Progenitor cell of endocrine pancreas (in vitro differentiated cells): ENCODE results near the gene BRCA1. TPM values are rescaled to one million over a fixed set of nuclear protein-coding genes. Genes with fewer than 3 reads are reported as not detected.
"Not testable (repeated sequence)": the region's sequence is repeated elsewhere in the genome, so short reads cannot be mapped to it uniquely, and the experiment has no call there.

Experiments used
- DNase-seq: peaks from one replicate; pipeline ENCODE4 v3.0.0; 2021; ENCODE audit warnings: low spot score; ENCODE audit not compliant: unreplicated experiment
- H3K27ac Mint-ChIP-seq: 2 replicates; pipeline ENCODE4 v1.8.0; 2021; ENCODE audit warnings: mild to moderate bottlenecking, moderate library complexity, mixed read lengths
- H3K27me3 Mint-ChIP-seq: 2 replicates; pipeline ENCODE4 v1.8.0; 2021; ENCODE audit warnings: mixed read lengths
- H3K36me3 Mint-ChIP-seq: 2 replicates; pipeline ENCODE4 v1.8.0; 2022; ENCODE audit warnings: mixed read lengths; ENCODE audit not compliant: insufficient read depth
- H3K4me1 Mint-ChIP-seq: 2 replicates; pipeline ENCODE4 v1.8.0; 2021; ENCODE audit warnings: low read depth, mixed read lengths
- H3K4me3 Mint-ChIP-seq: 2 replicates; pipeline ENCODE4 v1.8.0; 2021; ENCODE audit warnings: low read depth, mild to moderate bottlenecking, moderate library complexity, mixed read lengths
- H3K9me3 Mint-ChIP-seq: 2 replicates; pipeline ENCODE4 v1.8.0; 2021; ENCODE audit warnings: low read depth, mixed read lengths
- total RNA-seq: library from RNA; stranded (reverse); gene quantifications from 2 replicates; pipeline ENCODE4 v1.2.1, GENCODE V29; 2021
- TF ChIP-seq, protein P1 (sequence below): fragments of 200-600 bp; sonication (generic); IDR thresholded peaks from one replicate; pipeline ENCODE4 v1.5.0; 2021; ENCODE audit warnings: antibody characterized with exemption, mild to moderate bottlenecking; ENCODE audit not compliant: unreplicated experiment

The BRCA1 gene
- total RNA-seq, 1 donor from 2014 or later: 34.2 TPM

DNA sequence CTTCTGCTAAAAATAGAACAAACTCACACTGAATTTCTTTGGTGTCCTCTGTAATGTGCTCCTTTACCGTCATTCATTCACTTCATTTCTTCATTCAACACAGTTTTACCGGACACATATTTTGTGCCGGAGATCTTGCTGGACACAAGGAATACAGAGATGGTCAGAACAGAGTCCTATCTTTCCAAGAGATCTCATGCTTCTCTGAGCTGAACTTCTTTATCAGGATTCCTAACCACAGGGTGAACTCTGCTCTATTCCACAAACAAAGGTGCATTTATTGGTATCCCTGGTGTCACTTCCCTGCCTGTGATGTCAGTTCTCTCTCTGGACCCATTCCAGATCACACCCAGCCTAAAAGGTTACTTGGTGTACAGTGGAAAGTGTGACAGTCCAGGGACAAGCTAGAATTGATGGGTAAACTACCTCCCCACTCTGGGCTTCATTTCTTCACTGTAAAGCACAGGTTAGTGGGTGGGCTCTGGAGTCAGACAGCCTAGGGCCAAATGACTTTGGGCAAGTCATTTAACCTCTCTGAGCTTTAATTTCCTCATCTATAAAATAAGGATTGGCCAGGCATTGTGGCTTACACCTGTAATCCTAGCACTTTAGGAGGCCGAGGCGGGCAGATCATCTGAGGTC is 114.4 kb downstream of the BRCA1 start:
- no peak for DNase-seq
- TF ChIP-seq, protein P1, sequence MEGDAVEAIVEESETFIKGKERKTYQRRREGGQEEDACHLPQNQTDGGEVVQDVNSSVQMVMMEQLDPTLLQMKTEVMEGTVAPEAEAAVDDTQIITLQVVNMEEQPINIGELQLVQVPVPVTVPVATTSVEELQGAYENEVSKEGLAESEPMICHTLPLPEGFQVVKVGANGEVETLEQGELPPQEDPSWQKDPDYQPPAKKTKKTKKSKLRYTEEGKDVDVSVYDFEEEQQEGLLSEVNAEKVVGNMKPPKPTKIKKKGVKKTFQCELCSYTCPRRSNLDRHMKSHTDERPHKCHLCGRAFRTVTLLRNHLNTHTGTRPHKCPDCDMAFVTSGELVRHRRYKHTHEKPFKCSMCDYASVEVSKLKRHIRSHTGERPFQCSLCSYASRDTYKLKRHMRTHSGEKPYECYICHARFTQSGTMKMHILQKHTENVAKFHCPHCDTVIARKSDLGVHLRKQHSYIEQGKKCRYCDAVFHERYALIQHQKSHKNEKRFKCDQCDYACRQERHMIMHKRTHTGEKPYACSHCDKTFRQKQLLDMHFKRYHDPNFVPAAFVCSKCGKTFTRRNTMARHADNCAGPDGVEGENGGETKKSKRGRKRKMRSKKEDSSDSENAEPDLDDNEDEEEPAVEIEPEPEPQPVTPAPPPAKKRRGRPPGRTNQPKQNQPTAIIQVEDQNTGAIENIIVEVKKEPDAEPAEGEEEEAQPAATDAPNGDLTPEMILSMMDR: no peak
- H3K4me1 Mint-ChIP-seq: peaks cover 6% of the 10 kb centered on the region
- peaks cover 8% of the 10 kb centered on the region for H3K36me3 Mint-ChIP-seq
- H3K9me3 Mint-ChIP-seq: no peaks in the 10 kb centered on the region
- no peaks in the 10 kb centered on the region for H3K27me3 Mint-ChIP-seq
- no peak overlapping the region for H3K4me3 Mint-ChIP-seq
- peak overlapping the region; percentile 71 for H3K27ac Mint-ChIP-seq

DNA sequence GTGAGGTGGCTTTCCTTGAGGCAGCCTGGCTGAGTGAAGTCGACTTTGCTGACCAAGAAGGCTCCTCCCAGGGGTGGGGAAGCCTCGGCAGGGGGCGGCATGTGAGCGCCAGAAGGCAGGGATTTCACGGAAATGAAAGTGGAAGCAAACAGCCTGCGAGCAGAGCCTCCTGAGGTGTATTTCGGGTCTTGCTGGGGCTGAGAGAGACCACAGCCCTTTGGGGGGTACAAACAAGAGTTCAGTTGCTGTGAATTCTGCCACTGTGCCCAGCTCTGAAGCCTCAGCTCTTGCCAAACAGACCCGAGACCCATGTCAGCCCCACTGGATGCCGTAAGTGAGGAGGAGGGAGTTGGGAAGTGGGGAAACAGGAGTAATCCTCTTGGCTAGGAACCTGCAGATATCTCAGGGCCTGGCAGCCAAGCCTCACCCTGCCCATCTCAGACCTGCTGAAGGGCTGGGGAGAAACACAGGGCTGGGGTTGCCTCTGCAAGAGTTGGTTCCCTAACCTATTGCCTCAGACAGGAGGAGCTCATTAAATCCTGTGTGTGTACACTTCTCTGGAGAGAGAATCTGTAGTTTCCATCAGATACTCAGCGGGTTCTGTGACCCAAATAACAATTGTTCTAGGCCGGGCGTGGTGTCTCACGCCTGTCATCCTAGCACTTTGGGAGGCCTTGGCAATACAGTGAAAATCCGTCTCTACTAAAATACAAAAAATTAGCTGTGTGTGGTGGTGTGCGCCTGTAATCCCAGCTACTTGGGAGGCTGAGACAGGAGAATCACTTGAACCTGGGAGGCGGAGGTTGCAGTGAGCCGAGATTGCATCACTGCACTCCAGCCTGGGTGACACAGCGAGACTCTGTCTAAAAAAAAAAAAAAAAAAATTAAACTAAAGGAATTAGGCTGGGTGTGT is 118.3 kb downstream of the BRCA1 start, which contains the start of gene IFI35:
Gene IFI35, plus strand, starts transcription at position 146 of the 913 bp plus-strand sequence. Its CDS starts 164 bp downstream, at position 310.
- Mint-ChIP-seq H3K4me1 (peaks cover 3% of the 10 kb centered on the region), H3K27ac (peak within 1 kb of the TSS; percentile 81), H3K36me3 (peaks cover 4% of the 10 kb centered on the region), H3K27me3 (no peaks in the 10 kb centered on the region), H3K9me3 (no peaks in the 10 kb centered on the region), H3K4me3 (peak within 1 kb of the TSS; percentile 55)
- DNase-seq: no peak
- TF ChIP-seq, protein P1: peak; percentile 16

DNA sequence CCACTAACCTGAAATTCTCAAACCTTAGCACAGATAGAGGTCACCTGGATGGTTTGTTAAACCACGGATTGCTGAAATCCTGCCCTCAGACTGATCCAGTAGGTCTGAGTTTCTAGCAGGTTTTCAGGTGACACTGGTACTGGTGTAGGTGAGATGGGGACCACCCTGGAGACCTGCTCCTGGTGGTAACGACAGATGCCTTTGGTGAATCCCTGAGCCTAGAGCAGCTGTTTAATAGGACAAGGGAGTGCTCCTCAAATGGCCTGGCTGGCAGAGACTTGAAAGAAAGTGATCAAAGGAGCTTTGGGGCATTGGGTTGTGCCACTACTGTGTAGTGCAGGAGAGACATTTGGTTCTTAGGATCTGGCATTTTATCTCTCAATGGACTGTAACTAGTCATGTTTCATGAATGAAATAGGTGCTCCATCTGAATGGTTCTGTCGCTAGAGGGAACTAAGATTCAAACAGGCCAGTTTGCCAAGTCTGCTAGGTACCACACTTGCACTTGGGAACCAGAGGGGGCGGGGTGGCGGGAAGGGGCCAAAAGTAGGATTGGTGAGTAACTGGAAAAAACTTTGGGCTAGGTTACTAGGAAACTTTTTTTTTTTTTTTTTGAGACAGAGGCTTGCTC is 121.5 kb downstream of the BRCA1 start:
- TF ChIP-seq, protein P1: no peak
- no peaks in the 10 kb centered on the region for H3K9me3 Mint-ChIP-seq
- H3K27ac Mint-ChIP-seq: peak overlapping the region; percentile 74
- H3K27me3 Mint-ChIP-seq: no peaks in the 10 kb centered on the region
- H3K36me3 Mint-ChIP-seq: peaks cover 14% of the 10 kb centered on the region
- no peak overlapping the region for H3K4me3 Mint-ChIP-seq
- DNase-seq: no peak
- peaks cover 9% of the 10 kb centered on the region for H3K4me1 Mint-ChIP-seq

DNA sequence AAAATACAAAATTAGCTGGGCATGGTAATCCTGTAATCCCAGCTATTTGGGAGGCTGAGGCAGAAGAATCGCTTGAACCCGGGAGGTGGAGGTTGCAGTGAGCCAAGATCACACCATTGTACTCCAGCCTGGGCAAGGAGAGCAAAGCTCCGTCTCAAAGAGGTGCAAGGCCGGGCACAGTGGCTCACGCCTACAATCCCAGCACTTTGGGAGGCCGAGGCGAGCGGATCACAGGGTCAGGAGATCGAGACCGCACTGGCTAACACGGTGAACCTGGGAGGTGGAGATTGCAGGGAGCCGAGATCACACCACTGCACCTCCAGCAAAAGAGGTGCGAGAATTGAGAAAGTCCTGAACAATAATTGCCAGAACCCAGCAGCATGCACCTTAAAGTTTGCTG is 124.3 kb downstream of the BRCA1 start:
- Mint-ChIP-seq H3K4me1 (peaks cover 19% of the 10 kb centered on the region), H3K36me3 (peaks cover 14% of the 10 kb centered on the region)
- not testable (repeated sequence) for H3K4me3 Mint-ChIP-seq, H3K27ac Mint-ChIP-seq, DNase-seq, H3K27me3 Mint-ChIP-seq, H3K9me3 Mint-ChIP-seq

DNA sequence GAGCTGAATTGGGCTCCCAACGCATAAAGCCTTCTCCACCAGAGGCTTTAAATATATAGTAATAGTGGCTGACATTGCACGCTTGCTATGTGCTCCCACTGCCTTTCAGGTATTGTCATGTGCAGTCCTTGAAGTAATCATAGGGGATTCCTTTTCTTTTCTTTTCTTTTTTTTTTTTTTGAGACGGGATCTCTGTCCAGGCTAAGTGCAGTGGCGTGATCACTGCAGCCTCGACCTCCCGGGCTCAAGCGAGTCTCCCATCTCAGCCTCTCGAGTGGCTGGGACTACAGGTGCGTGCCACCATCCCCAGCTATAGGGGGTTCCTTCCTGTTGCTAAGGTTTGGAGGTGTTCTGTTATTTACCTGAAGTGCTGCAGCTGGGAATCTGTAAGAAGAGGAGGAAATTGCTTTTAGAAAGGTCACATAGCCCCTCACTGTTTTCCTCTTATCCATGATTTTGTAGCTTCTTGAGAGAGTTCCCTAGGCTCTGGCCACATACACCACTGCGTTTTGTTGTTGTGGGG is 126.1 kb downstream of the BRCA1 start:
- TF ChIP-seq, protein P1: no peak
- Mint-ChIP-seq H3K27me3 (no peaks in the 10 kb centered on the region), H3K4me3 (peak overlapping the region; percentile 88), H3K4me1 (peaks cover 24% of the 10 kb centered on the region), H3K9me3 (no peaks in the 10 kb centered on the region), H3K27ac (peak overlapping the region; percentile 99), H3K36me3 (peaks cover 16% of the 10 kb centered on the region)
- DNase-seq: no peak
